Pancreas (tissue), 10 donors: Measurements from ENCODE around the gene ACYP2. TPM values are rescaled to one million over a fixed set of nuclear protein-coding genes. Genes with fewer than 3 reads are reported as not detected.

ENCODE experiments used
- ATAC-seq, 4 donors: fragments of 200-7000 bp; cut with Tn5 transposase; one replicate each; pipeline versions ENCODE4 v1.8.0 to v1.9.1; 2020; ENCODE audit warnings: mild to moderate bottlenecking in 4 of 4, moderate library complexity in 4 of 4
- DNase-seq, 6 donors: peaks; one replicate each; pipeline ENCODE4 v3.0.0-alpha.2; 2020
- FAIRE-seq: peaks from 2 replicates; lab custom pipeline; 2012; peaks lifted over from hg19 to GRCh38; lab: Jason Lieb, UNC
- H3K27ac ChIP-seq, 4 donors: fragments of 200-600 bp; sonication (generic); 1 replicate in 3 of 4; 2 replicates in 1 of 4; pipeline versions ENCODE4 v1.5.0 to v1.8.0; 2020
- H3K27me3 ChIP-seq, 4 donors: fragments of 200-600 bp; one replicate each; pipeline ENCODE4 v1.8.0; 2021
- H3K36me3 ChIP-seq, 3 donors: fragments of 200-600 bp; sonication (generic) in 1 of 3; one replicate each; pipeline versions ENCODE4 v1.5.0 to v1.8.0; 2020 to 2021
- H3K4me1 ChIP-seq, 3 donors: fragments of 200-600 bp; one replicate each; pipeline ENCODE4 v1.8.0; 2021
- H3K4me3 ChIP-seq, 4 donors: fragments of 200-600 bp; sonication (generic) in 2 of 4; one replicate each; pipeline versions ENCODE4 v1.5.0 to v1.8.0; 2020 to 2021
- H3K9me3 ChIP-seq, 4 donors: fragments of 200-600 bp; one replicate each; pipeline ENCODE4 v1.8.0; 2021
- CTCF ChIP-seq, 4 donors: fragments of 200-600 bp; sonication (generic) in 3 of 4; IDR thresholded peaks; one replicate each; pipeline versions ENCODE4 v1.5.0 to v1.8.0; 2021; ENCODE audit warnings: antibody characterized with exemption in 4 of 4
- WGBS, 2 donors: extraction: QIAGEN DNeasy Blood & Tissue Kit; methylation state at CpG; one replicate each; pipeline ENCODE4 v1.1.7; 2013; 5-methylcytosine and 5-hydroxymethylcytosine counted together
- intact Hi-C, 3 donors: fragments of 100-400 bp; cut with DNase I; formaldehyde crosslinking; loops; one replicate each; pipeline versions ENCODE4 v1.11.1 to v1.14.2; 2022
- polyA plus RNA-seq, 2 donors: library from polyadenylated mRNA; stranded (reverse); fragments of 200-250 nt; gene quantifications; one replicate each; pipeline ENCODE4 v1.2.3, GENCODE V29; 2013
- total RNA-seq, 6 donors: library from RNA; stranded (reverse); fragmentation: NEBNext Ultra II Directional in 4 of 6; extraction: Animal tissue kit (Norgen Biotek cat#: 25700) in 4 of 6; gene quantifications; one replicate each; pipeline versions ENCODE4 v1.2.1 to v1.2.4, GENCODE V29; 2021 to 2023
- donor health status: healthy with polysubstance abuse.
- donor health status: DM: no; HTN: no; CAD: no; lungs with moderate emphysema.
- donor health status: DM: no; HTN: no; CAD: no.
- donor health status: control.
- donor health status: control.
- donor health status: Bipolar disorder and iron deficiency.
- donor health status: DM: yes; HTN: yes; CAD: no.
- donor health status: DM: no; HTN: no; CAD: no.
- donor health status: DM: no; HTN: no; CAD: no.
- donor health status: DM: yes; HTN: yes; CAD: no.

ACYP2 gene
- total and polyA plus RNA-seq, 8 donors, result 8.0 to 18.0 (median 10.4) TPM

- H3K27ac ChIP-seq, result no peak overlapping the region
- ATAC-seq (no peak), DNase-seq (no peak), FAIRE-seq (no peak)
- WGBS, 2 donors, result 93 to 94% methylated on average over 8 of the region's 8 CpGs
- H3K4me3 ChIP-seq, result no peak overlapping the region
- H3K27me3 ChIP-seq, result no peaks in the 10 kb centered on the region
- no peaks in the 10 kb centered on the region for H3K9me3 ChIP-seq
- H3K4me1 ChIP-seq, result no peaks in the 10 kb centered on the region
- no peak for TF ChIP-seq CTCF (IDR thresholded peaks at IDR 0.05)
- no peaks in the 10 kb centered on the region for H3K36me3 ChIP-seq
- intact Hi-C loops, result no loop called here
Measured at GRCh38 chr2:54194761-54195750, 79.6 kb downstream of the ACYP2 start.

GRCh38 chr2:54196646-54197045, 81.2 kb downstream of the ACYP2 start:
- DNase-seq (no peak), FAIRE-seq (no peak), ATAC-seq (no peak)
- Histone ChIP-seq H3K27ac (no peak overlapping the region), H3K9me3 (no peaks in the 10 kb centered on the region), H3K27me3 (no peaks in the 10 kb centered on the region), H3K4me3 (no peak overlapping the region), H3K36me3 (no peaks in the 10 kb centered on the region), H3K4me1 (no peaks in the 10 kb centered on the region)
- WGBS, 2 donors, result 90% methylated on average over 5 of the region's 5 CpGs
- intact Hi-C loops, result no loop called here
- TF ChIP-seq CTCF (IDR thresholded peaks at IDR 0.05), result no peak

- H3K27me3 ChIP-seq, result no peaks in the 10 kb centered on the region
- H3K4me3 ChIP-seq, result no peak overlapping the region
- DNase-seq, result no peak
- WGBS, 2 donors, result 72 to 81% methylated on average over 2 of the region's 2 CpGs
- no peak overlapping the region for H3K27ac ChIP-seq
- H3K36me3 ChIP-seq, result no peaks in the 10 kb centered on the region
- no peak for ATAC-seq
- intact Hi-C loops, result no loop called here
- H3K4me1 ChIP-seq, result peaks cover 0 to 3% (median 0%) of the 10 kb centered on the region in 3 donors
- no peak for FAIRE-seq
- H3K9me3 ChIP-seq, result no peaks in the 10 kb centered on the region
- TF ChIP-seq CTCF (IDR thresholded peaks at IDR 0.05), result no peak
Measured at GRCh38 chr2:54204476-54204875, 89.1 kb downstream of the ACYP2 start.

- Histone ChIP-seq H3K4me1 (peaks cover 0 to 3% (median 0%) of the 10 kb centered on the region in 3 donors), H3K27me3 (no peaks in the 10 kb centered on the region), H3K36me3 (no peaks in the 10 kb centered on the region), H3K4me3 (no peak overlapping the region), H3K9me3 (no peaks in the 10 kb centered on the region), H3K27ac (no peak overlapping the region)
- peak; percentile 88 for FAIRE-seq
- TF ChIP-seq CTCF (IDR thresholded peaks at IDR 0.05), result peak in 3 of 4 donors; percentile 15 to 39 (median 27)
- peak; percentile 60 to 80 (median 70) for ATAC-seq
- intact Hi-C loops, result no loop called here
- WGBS, 2 donors, result 19 to 28% methylated on average over 2 of the region's 2 CpGs
- DNase-seq, result no peak
Measured at GRCh38 chr2:54206596-54206995, 91.2 kb downstream of the ACYP2 start.
